Fibroblast of the aortic adventitia (primary cell): ENCODE data around the gene CXorf58. TPM values are rescaled to one million over a fixed set of nuclear protein-coding genes. Genes with fewer than 3 reads are reported as not detected.

Experiments used
- DNase-seq: peaks from one replicate; pipeline ENCODE4 v3.0.0-alpha.2; 2010; ENCODE audit warnings: low read depth
- H3K4me3 ChIP-seq: 2 replicates; pipeline ENCODE4 v1.5.1; 2011; ENCODE audit warnings: low read depth, mild to moderate bottlenecking, control low read depth, low read length, moderate library complexity
- total RNA-seq: library from RNA; depleted of rRNA; stranded (reverse); fragments of >200 nt; gene quantifications from 2 replicates; pipeline ENCODE4 v1.2.3, GENCODE V29; 2012; ENCODE audit warnings: low replicate concordance
- TF ChIP-seq, protein P1 (sequence below): IDR thresholded peaks from 2 replicates; pipeline ENCODE4 v1.5.1; 2011; ENCODE audit warnings: mild to moderate bottlenecking, low read length, control low read depth, inconsistent platforms; ENCODE audit not compliant: insufficient read depth

The CXorf58 gene
- total RNA-seq, 1 donor = not detected

- TF ChIP-seq, protein P1, sequence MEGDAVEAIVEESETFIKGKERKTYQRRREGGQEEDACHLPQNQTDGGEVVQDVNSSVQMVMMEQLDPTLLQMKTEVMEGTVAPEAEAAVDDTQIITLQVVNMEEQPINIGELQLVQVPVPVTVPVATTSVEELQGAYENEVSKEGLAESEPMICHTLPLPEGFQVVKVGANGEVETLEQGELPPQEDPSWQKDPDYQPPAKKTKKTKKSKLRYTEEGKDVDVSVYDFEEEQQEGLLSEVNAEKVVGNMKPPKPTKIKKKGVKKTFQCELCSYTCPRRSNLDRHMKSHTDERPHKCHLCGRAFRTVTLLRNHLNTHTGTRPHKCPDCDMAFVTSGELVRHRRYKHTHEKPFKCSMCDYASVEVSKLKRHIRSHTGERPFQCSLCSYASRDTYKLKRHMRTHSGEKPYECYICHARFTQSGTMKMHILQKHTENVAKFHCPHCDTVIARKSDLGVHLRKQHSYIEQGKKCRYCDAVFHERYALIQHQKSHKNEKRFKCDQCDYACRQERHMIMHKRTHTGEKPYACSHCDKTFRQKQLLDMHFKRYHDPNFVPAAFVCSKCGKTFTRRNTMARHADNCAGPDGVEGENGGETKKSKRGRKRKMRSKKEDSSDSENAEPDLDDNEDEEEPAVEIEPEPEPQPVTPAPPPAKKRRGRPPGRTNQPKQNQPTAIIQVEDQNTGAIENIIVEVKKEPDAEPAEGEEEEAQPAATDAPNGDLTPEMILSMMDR = no peak
- no peak overlapping the region for H3K4me3 ChIP-seq
- DNase-seq = no peak
Observed at GRCh38 chrX:23980011-23980441, 72.2 kb downstream of the CXorf58 start.

DNA sequence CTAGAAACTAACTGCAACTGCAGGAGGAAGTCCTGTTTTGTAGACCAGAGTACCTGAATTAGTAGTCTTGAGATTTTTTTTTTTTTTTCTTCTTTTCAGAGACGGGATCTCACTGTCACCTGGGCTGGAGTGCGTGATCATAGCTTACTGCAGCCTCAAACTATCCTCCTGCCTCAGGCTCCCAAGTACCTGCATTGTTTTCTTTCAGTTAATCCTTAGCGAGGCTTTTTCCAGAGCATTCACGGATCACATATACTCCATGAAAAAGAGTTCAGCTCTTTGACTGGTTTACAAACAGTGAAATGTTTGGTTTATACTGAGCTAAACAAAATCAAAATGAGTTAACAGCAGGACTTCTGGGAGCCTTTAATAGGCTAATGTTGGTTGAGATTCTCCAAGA lies 73.4 kb downstream of the CXorf58 start:
- no peak for DNase-seq
- no peak overlapping the region for H3K4me3 ChIP-seq
- TF ChIP-seq, protein P1 = no peak

- no peak for DNase-seq
- TF ChIP-seq, protein P1 = no peak
- H3K4me3 ChIP-seq = no peak overlapping the region
Observed at GRCh38 chrX:23981711-23982110, 73.9 kb downstream of the CXorf58 start.

DNA sequence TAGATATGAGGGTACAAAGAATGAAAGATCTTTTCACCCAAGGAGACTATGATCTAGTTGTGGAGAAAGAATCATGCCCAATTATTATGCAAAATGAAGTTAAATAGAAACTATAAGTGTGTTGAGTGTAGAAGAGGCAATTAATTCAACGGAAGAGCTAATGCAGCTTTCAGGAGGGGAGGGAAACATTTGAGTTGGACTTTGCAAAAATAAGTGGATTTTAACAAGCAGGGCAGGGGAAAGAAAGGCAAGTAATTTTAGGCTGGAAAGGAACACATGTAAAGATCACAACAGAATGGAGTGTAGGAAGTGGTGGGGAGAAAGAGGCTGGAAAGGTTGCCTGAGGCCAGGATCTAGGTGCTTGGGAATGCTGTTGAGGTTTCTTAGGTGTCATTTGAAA lies 75.1 kb downstream of the CXorf58 start:
- TF ChIP-seq, protein P1 = no peak
- no peak for DNase-seq
- H3K4me3 ChIP-seq = no peak overlapping the region

Other genes starting within 250 kb of the CXorf58 start
- gene PRDX4, start 240.5 kb upstream of the CXorf58 start, total RNA-seq = 298 and 299 TPM in 2 replicates
- 52.8 and 83.0 TPM in 2 replicates for gene ACOT9, start 164.7 kb upstream of the CXorf58 start, total RNA-seq
- gene SAT1, start 124.8 kb upstream of the CXorf58 start, total RNA-seq = 75.7 and 450 TPM in 2 replicates
- gene APOO, start 68 bp upstream of the CXorf58 start, total RNA-seq = 9.8 TPM in 1 of 2 replicates, not detected in the other
- 7.0 and 13.2 TPM in 2 replicates for gene KLHL15, start 119.2 kb downstream of the CXorf58 start, total RNA-seq
- 149 and 349 TPM in 2 replicates for gene EIF2S3, start 146.9 kb downstream of the CXorf58 start, total RNA-seq
- gene ZFX, start 241.7 kb downstream of the CXorf58 start, total RNA-seq = 41.5 and 69.3 TPM in 2 replicates